Amniotic epithelial cell (primary cell): Measurements from ENCODE around the gene CLEC3B.
A peak's percentile ranks its signal among the peaks of the same experiment; 100 is the strongest.
"Not testable (repeated sequence)": the region's sequence is repeated elsewhere in the genome, so short reads cannot be mapped to it uniquely, and the experiment has no call there.

Experiments
- DNase-seq: peaks from one replicate; pipeline ENCODE4 v3.0.0-alpha.2; 2010; ENCODE audit warnings: low read depth

The CLEC3B gene

GRCh38 chr3:45026038-45026437 lies at the start of gene CLEC3B:
Gene CLEC3B (plus strand): TSS chr3:45026303. CDS start chr3:45026363, 60 bp downstream.
- DNase-seq = no peak

GRCh38 chr3:44981220-44981619 lies 44.9 kb upstream of the CLEC3B start:
- peak; percentile 54 for DNase-seq

- DNase-seq = no peak
Observed at GRCh38 chr3:44981751-44982150, 44.4 kb upstream of the CLEC3B start.

GRCh38 chr3:44982817-44983216 lies 43.3 kb upstream of the CLEC3B start:
- no peak for DNase-seq

- DNase-seq = no peak
Observed at GRCh38 chr3:44983484-44983941, 42.6 kb upstream of the CLEC3B start.

- no peak for DNase-seq
Observed at GRCh38 chr3:44984335-44984734, 41.8 kb upstream of the CLEC3B start.

- not testable (repeated sequence) for DNase-seq
Observed at GRCh38 chr3:44986330-44986729, 39.8 kb upstream of the CLEC3B start.

GRCh38 chr3:44987332-44987731 lies 38.8 kb upstream of the CLEC3B start:
- DNase-seq = peak; percentile 27

GRCh38 chr3:44988073-44988472 lies 38.0 kb upstream of the CLEC3B start:
- no peak for DNase-seq

GRCh38 chr3:44989141-44989540 lies 37.0 kb upstream of the CLEC3B start:
- DNase-seq = no peak

- no peak for DNase-seq
Observed at GRCh38 chr3:44989636-44990373, 36.3 kb upstream of the CLEC3B start.

GRCh38 chr3:44991326-44991725 lies 34.8 kb upstream of the CLEC3B start:
- DNase-seq = no peak

GRCh38 chr3:44992555-44993470 lies 33.3 kb upstream of the CLEC3B start:
- no peak for DNase-seq

GRCh38 chr3:44993471-44994205 lies 32.5 kb upstream of the CLEC3B start:
- peak; percentile 82 for DNase-seq

- peak; percentile 47 for DNase-seq
Observed at GRCh38 chr3:44995142-44995770, 30.8 kb upstream of the CLEC3B start.

GRCh38 chr3:44996556-44996969 lies 29.5 kb upstream of the CLEC3B start:
- DNase-seq = peak; percentile 49

- no peak for DNase-seq
Observed at GRCh38 chr3:44999782-45000181, 26.3 kb upstream of the CLEC3B start.

- DNase-seq = no peak
Observed at GRCh38 chr3:45000823-45001222, 25.3 kb upstream of the CLEC3B start.

- no peak for DNase-seq
Observed at GRCh38 chr3:45001738-45002137, 24.4 kb upstream of the CLEC3B start.

- no peak for DNase-seq
Observed at GRCh38 chr3:45002139-45002660, 23.9 kb upstream of the CLEC3B start.

GRCh38 chr3:45002720-45003119 lies 23.4 kb upstream of the CLEC3B start:
- no peak for DNase-seq

GRCh38 chr3:45003406-45003805 lies 22.7 kb upstream of the CLEC3B start:
- no peak for DNase-seq
